Spleen (tissue), 11 donors: Measurements from ENCODE around the gene ARID3B. TPM values are rescaled to one million over a fixed set of nuclear protein-coding genes. Genes with fewer than 3 reads are reported as not detected.
"Not testable (repeated sequence)": the region's sequence is repeated elsewhere in the genome, so short reads cannot be mapped to it uniquely, and the experiment has no call there.

Experiments used
- DNase-seq: peaks from one replicate; pipeline ENCODE4 v3.0.0-alpha.2; 2020
- H3K27ac ChIP-seq, 8 donors: fragments of 200-600 bp; sonication (generic) in 7 of 8; 1 replicate in 4 of 8; 2 replicates in 4 of 8; pipeline versions ENCODE4 v1.5.0 to v1.8.0; 2016 to 2021; ENCODE audit warnings: inconsistent platforms in 4 of 8, mild to moderate bottlenecking in 4 of 8, moderate library complexity in 1 of 8
- H3K27me3 ChIP-seq, 7 donors: fragments of 200-600 bp; sonication (generic) in 6 of 7; replicated peaks in 1 of 7; 1 replicate in 4 of 7; 2 replicates in 3 of 7; pipeline versions ENCODE4 v1.5.0 to v1.8.0; 2016 to 2021; ENCODE audit warnings: inconsistent platforms in 3 of 7, mild to moderate bottlenecking in 1 of 7
- H3K36me3 ChIP-seq, 6 donors: fragments of 200-600 bp; sonication (generic) in 5 of 6; 1 replicate in 4 of 6; 2 replicates in 2 of 6; pipeline versions ENCODE4 v1.5.0 to v1.8.0; 2016 to 2021; ENCODE audit warnings: inconsistent platforms in 2 of 6
- H3K4me1 ChIP-seq, 6 donors: fragments of 200-600 bp; sonication (generic) in 5 of 6; 1 replicate in 3 of 6; 2 replicates in 3 of 6; pipeline versions ENCODE4 v1.5.0 to v1.8.0; 2016 to 2021; ENCODE audit warnings: inconsistent platforms in 3 of 6
- H3K4me3 ChIP-seq, 8 donors: fragments of 200-600 bp; sonication (generic) in 7 of 8; 1 replicate in 4 of 8; 2 replicates in 4 of 8; pipeline versions ENCODE4 v1.5.0 to v1.8.0; 2016 to 2021; ENCODE audit warnings: inconsistent platforms in 4 of 8, mild to moderate bottlenecking in 4 of 8, moderate library complexity in 2 of 8
- H3K9me3 ChIP-seq, 8 donors: fragments of 200-600 bp; sonication (generic) in 7 of 8; 1 replicate in 4 of 8; 2 replicates in 4 of 8; pipeline versions ENCODE4 v1.5.0 to v1.8.0; 2016 to 2021; ENCODE audit warnings: inconsistent platforms in 4 of 8
- CTCF ChIP-seq, 11 experiments: fragments of 200-600 bp in 7 of 11; fragments of 450-650 bp in 4 of 11; sonication (generic) in 4 of 11; IDR thresholded peaks in 8 of 11; conservative IDR thresholded peaks in 3 of 11; 1 replicate in 7 of 11; 2 replicates in 4 of 11; pipeline versions ENCODE4 v1.4.0 to v1.8.0; 2016 to 2021; ENCODE audit warnings: antibody characterized with exemption in 11 of 11, inconsistent platforms in 4 of 11, mild to moderate bottlenecking in 1 of 11
- POLR2A ChIP-seq, 3 donors: fragments of 450-650 bp; IDR thresholded peaks; one replicate each; pipeline ENCODE4 v1.5.1; 2017; ENCODE audit warnings: antibody characterized with exemption in 3 of 3, mild to moderate bottlenecking in 1 of 3
- POLR2AphosphoS5 ChIP-seq, 3 donors: sonication (generic); formaldehyde crosslinking; IDR thresholded peaks; one replicate each; pipeline ENCODE4 v1.5.1; 2017; ENCODE audit warnings: antibody characterized with exemption in 3 of 3
- WGBS, 5 donors: extraction: QIAGEN DNeasy Blood & Tissue Kit in 3 of 5; methylation state at CpG; one replicate each; pipeline versions ENCODE4 v1.1.5 to v1.1.7; 2013 to 2018; 5-methylcytosine and 5-hydroxymethylcytosine counted together
- intact Hi-C: fragments of 100-400 bp; cut with DNase I; formaldehyde crosslinking; loops from one replicate; pipeline ENCODE4 v1.15.0; 2023; ENCODE audit warnings: low total_unique reads
- polyA plus RNA-seq, 3 donors: library from polyadenylated mRNA; stranded (reverse); fragments of 200-250 nt; gene quantifications; one replicate each; pipeline ENCODE4 v1.2.1, GENCODE V29; 2013
- total RNA-seq, 7 donors: library from RNA; depleted of rRNA in 3 of 7; stranded (reverse); fragments of >200 nt in 3 of 7; fragmentation: NEBNext Ultra II Directional in 4 of 7; extraction: Animal tissue kit (Norgen Biotek cat#: 25700) in 4 of 7; gene quantifications; one replicate each; pipeline versions ENCODE4 v1.1.0 to v1.2.1, GENCODE V29; 2016 to 2021
- donor health status: healthy with polysubstance abuse.
- donor health status: DM: no; HTN: no; CAD: no; lungs with moderate emphysema.
- donor health status: DM: no; HTN: no; CAD: no.
- donor health status: Bipolar disorder and iron deficiency.
- donor health status: healthy.
- donor health status: DM: no; HTN: no; CAD: no.
- donor health status: DM: yes; HTN: yes; CAD: no.

The ARID3B gene
- total and polyA plus RNA-seq, 10 donors = 3.5 to 25.2 (median 15.6) TPM

GRCh38 chr15:74628199-74628598 is 87.2 kb downstream of the ARID3B start:
- Histone ChIP-seq H3K4me3 (no peak overlapping the region), H3K9me3 (no peaks in the 10 kb centered on the region), H3K27me3 (no peaks in the 10 kb centered on the region), H3K4me1 (peaks cover 13 to 78% (median 45%) of the 10 kb centered on the region in 6 donors), H3K27ac (peak overlapping the region in 6 of 8 donors; percentile 2 to 81 (median 72)), H3K36me3 (peaks cover 4 to 100% (median 92%) of the 10 kb centered on the region in 6 donors)
- whole genome bisulfite sequencing, 5 donors = 77 to 85% (median 81%) methylated on average over 2 to 3 of the region's 3 CpGs
- TF ChIP-seq POLR2A (IDR thresholded peaks at IDR 0.05) (no peak), CTCF (IDR thresholded peaks at IDR 0.05 in 8 of 11, conservative IDR thresholded peaks at IDR 0.05 in 3 of 11) (no peak), POLR2AphosphoS5 (IDR thresholded peaks at IDR 0.05) (no peak)
- DNase-seq = no peak
- intact Hi-C loops = no loop called here

GRCh38 chr15:74628949-74629348 is 87.9 kb downstream of the ARID3B start:
- no peak for DNase-seq
- WGBS, 5 donors = 52 to 72% (median 61%) methylated on average over 4 to 5 of the region's 5 CpGs
- intact Hi-C loops = no loop called here

GRCh38 chr15:74629696-74630095 is 88.7 kb downstream of the ARID3B start:
- intact Hi-C loops = loop anchor here (5.0 kb wide), 1 partner anchor 257 kb away; no protein-coding TSS in a partner anchor
- peaks cover 13 to 75% (median 45%) of the 10 kb centered on the region in 6 donors for H3K4me1 ChIP-seq
- TF ChIP-seq POLR2AphosphoS5 (IDR thresholded peaks at IDR 0.05) = peak in 1 of 3 donors; percentile 60
- 80 to 94% (median 89%) methylated on average over 1 to 10 of the region's 10 CpGs; no CpG with 5 or more reads in 1 of the 5 donors for WGBS, 5 donors
- peak overlapping the region in 7 of 8 donors; percentile 35 to 81 (median 56) for H3K27ac ChIP-seq
- H3K9me3 ChIP-seq, H3K4me3 ChIP-seq, H3K27me3 ChIP-seq, DNase-seq: not testable (repeated sequence)
- H3K36me3 ChIP-seq = peaks cover 4 to 100% (median 90%) of the 10 kb centered on the region in 6 donors

More at GRCh38 chr15:74628949-74629348, 87.9 kb downstream of the ARID3B start:
- Histone ChIP-seq H3K4me1 (peaks cover 13 to 78% (median 45%) of the 10 kb centered on the region in 6 donors), H3K36me3 (peaks cover 4 to 100% (median 91%) of the 10 kb centered on the region in 6 donors), H3K27me3 (no peaks in the 10 kb centered on the region), H3K27ac (peak overlapping the region in 3 of 8 donors; percentile 72 to 81 (median 73)), H3K4me3 (no peak overlapping the region), H3K9me3 (no peaks in the 10 kb centered on the region)
- TF ChIP-seq POLR2A (IDR thresholded peaks at IDR 0.05) (no peak), CTCF (IDR thresholded peaks at IDR 0.05 in 8 of 11, conservative IDR thresholded peaks at IDR 0.05 in 3 of 11) (no peak), POLR2AphosphoS5 (IDR thresholded peaks at IDR 0.05) (no peak)

GRCh38 chr15:74630284-74631086 is 89.5 kb downstream of the ARID3B start:
- no peaks in the 10 kb centered on the region for H3K27me3 ChIP-seq
- H3K9me3 ChIP-seq = no peaks in the 10 kb centered on the region
- WGBS, 5 donors = 59 to 80% (median 70%) methylated on average over 5 to 6 of the region's 6 CpGs; no CpG with 5 or more reads in 1 of the 5 donors
- TF ChIP-seq CTCF (IDR thresholded peaks at IDR 0.05 in 8 of 11, conservative IDR thresholded peaks at IDR 0.05 in 3 of 11) (no peak), POLR2AphosphoS5 (IDR thresholded peaks at IDR 0.05) (peak in 2 of 3 donors; percentile 24 to 40)
- peak; percentile 90 for DNase-seq
- peaks cover 2 to 100% (median 88%) of the 10 kb centered on the region in 6 donors for H3K36me3 ChIP-seq
- H3K4me1 ChIP-seq = peaks cover 13 to 73% (median 45%) of the 10 kb centered on the region in 6 donors
- intact Hi-C loops = loop anchor here (5.0 kb wide), 1 partner anchor 258 kb away; no protein-coding TSS in a partner anchor
- no peak overlapping the region for H3K4me3 ChIP-seq
- peak overlapping the region; percentile 35 to 81 (median 52) for H3K27ac ChIP-seq
